Activated T-helper 1 cell treated with Interleukin-2 at 50 U/mL for 16 hours (primary cell): ENCODE measurements around the gene E2F4.

Experiments used
- DNase-seq: peaks from one replicate; pipeline ENCODE4 v3.0.0-alpha.2; 2020; ENCODE audit warnings: low read depth

The E2F4 gene

GRCh38 chr16:67173808-67174705 is 17.9 kb upstream of the E2F4 start:
- DNase-seq: peak; percentile 61

- DNase-seq: no peak
These were observed 17.2 kb upstream of the E2F4 start for GRCh38 chr16:67174706-67175231.

- no peak for DNase-seq
These were observed 15.3 kb upstream of the E2F4 start for GRCh38 chr16:67176662-67177061.

GRCh38 chr16:67177743-67178699 is 13.9 kb upstream of the E2F4 start:
- peak; percentile 50 for DNase-seq

DNA sequence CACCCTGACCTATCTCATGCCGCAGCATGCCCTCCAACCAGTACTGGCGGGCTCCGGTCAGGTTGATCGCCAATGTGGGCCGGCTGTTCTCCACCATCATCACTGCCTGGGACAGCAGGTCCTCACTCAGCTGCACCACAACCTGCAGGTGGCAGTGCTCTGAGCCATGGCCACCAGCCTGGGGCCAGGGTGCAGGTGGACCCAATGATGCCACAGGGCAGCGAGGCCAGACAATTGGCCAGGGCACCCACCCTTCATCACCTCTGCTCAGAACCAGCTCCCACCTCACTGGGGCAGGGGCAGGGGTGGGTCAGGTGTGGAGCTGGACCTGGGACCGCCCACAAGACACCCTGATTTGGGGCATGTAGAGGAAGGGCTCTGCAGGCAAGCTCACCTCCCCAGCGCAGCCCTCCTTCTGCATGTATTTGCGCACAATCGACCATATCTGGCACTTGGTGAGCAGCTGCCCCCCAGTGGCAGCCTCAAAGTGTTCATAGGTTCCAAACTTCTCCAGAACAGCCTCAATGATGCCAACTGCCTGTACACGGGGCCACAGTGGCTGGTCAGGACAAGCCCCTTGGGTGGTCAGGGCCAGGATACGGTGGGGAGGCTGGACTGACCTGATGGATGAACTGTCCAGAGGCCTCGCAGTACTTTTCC is 12.4 kb upstream of the E2F4 start:
- no peak for DNase-seq

DNA sequence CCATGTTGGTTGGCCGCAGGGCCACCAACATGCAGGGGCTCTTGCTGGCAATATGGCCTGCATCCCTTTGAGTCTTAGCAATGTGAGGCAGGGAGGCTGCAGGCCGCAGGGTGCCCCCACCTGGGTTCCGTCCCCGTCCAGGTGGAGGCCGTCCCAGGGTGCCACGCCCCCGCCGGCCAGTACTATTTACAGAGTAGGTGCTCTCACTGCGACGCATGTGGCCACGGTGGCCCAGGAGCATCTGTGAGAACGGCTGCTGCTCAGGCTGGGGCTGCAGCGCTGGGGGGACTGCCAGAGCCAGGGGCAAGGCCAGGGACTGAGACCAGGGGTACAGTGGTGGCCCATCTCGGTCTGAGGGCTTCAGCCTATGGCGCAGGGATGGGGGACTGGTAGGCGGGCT is 11.8 kb upstream of the E2F4 start:
- no peak for DNase-seq

DNA sequence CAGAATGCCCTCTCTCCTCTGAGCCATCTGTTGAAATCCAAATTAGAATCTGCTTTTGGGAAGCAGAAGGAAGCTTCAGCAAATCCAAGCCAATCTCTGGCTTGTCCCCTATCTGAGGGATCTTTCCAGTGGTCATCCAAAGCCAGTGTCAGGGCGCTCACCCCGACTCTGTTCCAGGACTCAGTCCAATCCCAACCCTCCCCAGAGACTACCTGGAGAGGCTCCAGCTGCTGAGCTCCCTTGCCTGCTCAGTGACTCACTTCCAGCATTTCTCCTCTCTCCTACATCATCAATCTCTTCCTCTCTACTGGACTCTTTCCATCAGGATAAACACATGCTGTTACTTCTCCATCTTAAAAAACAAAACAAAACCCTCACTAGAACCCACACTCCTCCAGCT is 10.6 kb upstream of the E2F4 start:
- DNase-seq: no peak

DNA sequence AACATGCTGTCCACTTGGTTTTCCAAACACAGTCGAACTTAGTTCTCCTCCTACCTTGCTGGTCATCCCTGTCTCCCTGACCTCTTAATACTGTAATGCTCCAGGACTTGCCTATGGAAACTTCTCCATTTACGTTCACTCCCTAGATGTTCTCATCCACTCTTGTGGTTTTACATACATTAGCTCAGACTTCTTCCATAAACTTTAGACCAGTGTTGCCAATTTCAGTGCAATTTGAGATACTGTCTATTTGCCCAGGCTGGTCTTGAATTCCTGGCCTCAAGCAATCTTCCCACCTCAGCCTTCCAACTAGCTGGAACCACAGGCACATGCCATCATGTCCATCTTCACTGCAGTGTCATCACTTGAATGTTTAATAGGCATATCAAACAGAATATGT is 9.7 kb upstream of the E2F4 start:
- no peak for DNase-seq

DNA sequence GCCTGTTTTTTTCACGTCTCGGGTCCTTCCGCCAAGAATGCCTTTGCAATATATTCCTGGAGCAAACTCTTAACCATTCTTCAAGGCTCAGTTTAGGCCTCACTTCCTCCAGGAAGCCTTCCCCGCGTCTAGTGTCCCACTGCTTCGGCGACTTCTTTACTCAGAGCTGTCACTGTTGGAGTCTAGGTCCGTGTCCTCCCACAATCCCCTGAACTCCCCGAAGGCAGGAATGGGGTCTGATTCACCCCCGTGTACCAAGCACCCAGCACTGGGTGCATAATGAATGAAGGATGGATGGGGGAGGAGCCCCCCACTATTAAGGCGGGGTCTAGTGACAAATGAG is 8.7 kb upstream of the E2F4 start:
- no peak for DNase-seq

DNA sequence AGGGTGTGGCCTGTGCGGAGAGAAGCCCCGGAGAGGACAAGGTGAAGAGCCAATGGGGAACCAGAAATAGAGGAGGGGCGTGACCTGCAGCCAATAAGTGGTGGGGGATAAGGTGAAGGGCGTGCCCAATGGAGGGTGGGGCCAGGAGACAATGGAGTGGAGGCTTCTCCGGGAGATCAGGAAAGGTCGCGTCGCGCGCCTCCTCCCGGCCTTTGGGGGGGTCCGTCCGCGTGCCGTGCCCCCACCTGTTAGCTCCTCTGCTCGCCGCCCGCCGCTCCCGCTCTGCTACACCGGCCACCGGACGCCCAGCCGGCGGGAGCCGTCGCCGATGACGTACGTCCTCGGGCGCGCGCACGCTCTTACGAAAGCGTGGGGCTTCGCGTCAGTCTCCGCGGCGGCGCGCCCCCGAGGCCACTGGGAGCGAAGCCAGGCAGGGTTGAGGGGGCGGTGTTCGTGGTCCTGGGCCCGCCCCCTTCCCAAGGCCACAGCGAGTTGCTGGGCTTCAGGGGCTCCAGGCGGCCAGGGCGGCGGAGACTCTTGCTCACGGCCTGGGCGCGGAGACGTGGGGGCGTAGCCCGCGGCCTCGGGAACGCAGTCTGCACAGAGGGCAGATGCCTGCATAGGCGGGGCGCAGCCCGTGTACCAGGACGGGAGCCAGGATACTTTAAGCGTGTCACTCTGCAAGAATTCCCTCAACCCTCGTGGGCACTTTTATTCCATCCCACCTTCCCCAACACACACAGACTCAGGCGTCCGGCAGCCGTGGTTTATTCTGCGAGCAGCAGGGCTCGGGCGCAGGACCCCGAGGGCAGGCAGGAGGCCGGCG is 8.1 kb upstream of the E2F4 start, which contains the start of gene MATCAP1:
TSS of gene MATCAP1 (minus strand) at position 337 of the 826 bp plus-strand sequence. CDS start 3,353 bp downstream, outside the sequence.
- DNase-seq: peak; percentile 83

DNA sequence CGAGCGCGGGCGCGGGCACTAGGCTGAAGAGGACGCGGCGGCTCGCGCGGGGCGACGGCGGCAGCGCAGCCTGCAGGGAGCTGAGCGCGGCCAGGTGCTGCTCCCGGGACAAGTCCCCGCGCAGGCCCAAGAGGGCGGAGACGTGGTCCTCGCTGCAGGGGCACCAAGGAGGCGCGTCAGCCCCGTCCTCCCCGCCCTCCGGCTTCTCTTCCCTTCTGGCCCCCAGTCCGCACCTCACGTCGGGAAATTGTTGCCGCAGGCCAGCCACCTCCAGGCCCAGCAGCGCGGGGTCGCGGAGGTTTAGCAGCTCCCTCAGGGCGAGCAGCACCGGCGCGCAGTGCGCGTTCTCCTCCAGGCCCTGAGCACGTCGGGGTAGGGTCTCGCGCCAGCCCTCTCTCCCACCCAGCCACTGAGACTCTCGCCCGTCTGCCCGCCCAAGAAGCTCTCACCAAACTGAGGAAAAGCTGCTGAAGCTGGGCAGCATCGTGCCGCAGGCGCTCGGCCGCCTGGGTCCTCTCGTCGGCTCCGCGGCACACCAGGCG is 7.4 kb upstream of the E2F4 start:
- DNase-seq: no peak

GRCh38 chr16:67184995-67185650 is 6.8 kb upstream of the E2F4 start:
- peak; percentile 66 for DNase-seq

GRCh38 chr16:67185651-67186134 is 6.3 kb upstream of the E2F4 start:
- DNase-seq: no peak

- no peak for DNase-seq
These were observed 5.4 kb upstream of the E2F4 start for GRCh38 chr16:67186550-67186950.

- no peak for DNase-seq
These were observed 4.6 kb upstream of the E2F4 start for GRCh38 chr16:67187175-67187890.

DNA sequence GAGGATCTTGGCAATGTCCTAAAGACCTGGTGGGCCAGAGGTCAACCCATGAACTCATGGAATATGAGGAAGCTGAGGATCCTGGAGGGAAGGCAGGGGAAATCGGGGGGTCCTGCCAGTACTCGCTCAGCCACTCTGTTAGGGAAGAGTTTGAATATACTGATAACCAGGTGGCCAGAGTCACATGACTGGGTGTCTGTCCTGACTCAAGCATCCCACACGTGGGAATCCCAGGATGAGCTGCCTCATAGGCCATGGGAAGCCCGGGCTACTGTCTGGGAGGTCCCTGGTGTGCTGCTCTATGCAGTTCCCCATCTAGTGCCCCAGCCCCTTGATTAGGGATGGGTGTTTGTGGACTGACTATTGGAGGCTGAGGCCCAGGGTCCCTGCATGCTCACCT is 3.6 kb upstream of the E2F4 start:
- no peak for DNase-seq

- DNase-seq: no peak
These were observed 3.2 kb upstream of the E2F4 start for GRCh38 chr16:67188798-67189197.

GRCh38 chr16:67190041-67190440 is 1.9 kb upstream of the E2F4 start, which contains the start of gene EXOC3L1:
TSS of gene EXOC3L1 (minus strand) at chr16:67190136. CDS start at chr16:67189676, 460 bp downstream.
- no peak for DNase-seq
